H1 (cell line): ENCODE measurements around the gene ARHGAP18. TPM values are rescaled to one million over a fixed set of nuclear protein-coding genes. Genes with fewer than 3 reads are reported as not detected.

Experiments used
- CTCF ChIA-PET: fragments of 300-600 bp; sonication (Branson Sonifier 250); formaldehyde crosslinking; loops from one replicate; lab custom pipeline; 2021; ENCODE audit not compliant: partially characterized antibody; lab: Charles Lee
- POLR2A ChIA-PET: fragments of 300-600 bp; sonication (Branson Sonifier 250); formaldehyde crosslinking; loops from one replicate; lab custom pipeline; 2021; ENCODE audit warnings: inconsistent platforms; ENCODE audit not compliant: partially characterized antibody; lab: Charles Lee
- DNase-seq, 2 experiments: peaks; one replicate each; pipeline versions ENCODE4 v3.0.0 to v3.0.0-alpha.2; 2010 to 2022; ENCODE audit warnings: low spot score in 2 of 2, low read depth in 1 of 2, mixed read lengths in 1 of 2
- FAIRE-seq: peaks from 2 replicates; lab custom pipeline; 2011; peaks lifted over from hg19 to GRCh38; lab: Jason Lieb, UNC
- H2AFZ ChIP-seq: 2 replicates; pipeline ENCODE4 v1.8.1; 2012; ENCODE audit warnings: low read length, inconsistent platforms
- H2AK5ac ChIP-seq: 2 replicates; pipeline ENCODE4 v1.6.1; 2013; ENCODE audit warnings: low read depth, low read length
- H2BK120ac ChIP-seq: replicated peaks from 2 replicates; pipeline ENCODE3; 2013; ENCODE audit warnings: low read depth, low read length, inconsistent platforms
- H2BK12ac ChIP-seq: 2 replicates; pipeline ENCODE4 v1.6.1; 2013; ENCODE audit warnings: low read depth, low read length
- H2BK15ac ChIP-seq: 2 replicates; pipeline ENCODE4 v1.6.1; 2013; ENCODE audit warnings: low read length
- H2BK20ac ChIP-seq: 2 replicates; pipeline ENCODE4 v1.6.1; 2013; ENCODE audit warnings: low read length
- H2BK5ac ChIP-seq: 2 replicates; pipeline ENCODE4 v1.6.1; 2013; ENCODE audit warnings: low read depth, low read length
- H3K14ac ChIP-seq: 2 replicates; pipeline ENCODE4 v1.6.1; 2013; ENCODE audit warnings: inconsistent platforms; ENCODE audit not compliant: insufficient read length
- H3K18ac ChIP-seq: 2 replicates; pipeline ENCODE4 v1.6.1; 2013; ENCODE audit warnings: low read length; ENCODE audit errors: extremely low read depth
- H3K23ac ChIP-seq: 2 replicates; pipeline ENCODE4 v1.6.1; 2013; ENCODE audit warnings: inconsistent platforms; ENCODE audit not compliant: insufficient read length
- H3K23me2 ChIP-seq: 2 replicates; pipeline ENCODE4 v1.6.1; 2013; ENCODE audit warnings: low read depth, low read length
- H3K27ac ChIP-seq: 2 replicates; pipeline ENCODE4 v1.6.1; 2011; ENCODE audit warnings: low read depth, low read length, inconsistent platforms
- H3K27me3 ChIP-seq, 4 experiments: replicated peaks in 1 of 4; 1 replicate in 1 of 4; 2 replicates in 3 of 4; pipeline versions ENCODE4 v1.6.1 to v1.8.1; 2011 to 2013; ENCODE audit warnings: low read length in 3 of 4, mild to moderate bottlenecking in 3 of 4, inconsistent platforms in 2 of 4, mixed read lengths in 2 of 4, moderate library complexity in 1 of 4; ENCODE audit not compliant: control insufficient read depth in 3 of 4, insufficient read depth in 3 of 4; ENCODE audit errors: extremely low read depth in 1 of 4
- H3K36me3 ChIP-seq, 4 experiments: 2 replicates each; pipeline versions ENCODE4 v1.6.1 to v1.8.1; 2011 to 2013; ENCODE audit warnings: mild to moderate bottlenecking in 4 of 4, low read length in 3 of 4, moderate library complexity in 2 of 4, control low read depth in 1 of 4, inconsistent platforms in 1 of 4; ENCODE audit not compliant: insufficient read depth in 4 of 4, control insufficient read depth in 2 of 4
- H3K4ac ChIP-seq: replicated peaks from 2 replicates; pipeline ENCODE3; 2013; ENCODE audit warnings: low read length, low read depth, mixed read lengths, inconsistent platforms; ENCODE audit not compliant: insufficient read length
- H3K4me1 ChIP-seq, 4 experiments: replicated peaks in 1 of 4; 1 replicate in 1 of 4; 2 replicates in 3 of 4; pipeline versions ENCODE4 v1.6.1 to v1.8.1; 2011 to 2013; ENCODE audit warnings: low read length in 3 of 4, inconsistent platforms in 2 of 4, mixed read lengths in 1 of 4; ENCODE audit not compliant: insufficient read depth in 4 of 4, control insufficient read depth in 3 of 4
- H3K4me2 ChIP-seq, 2 experiments: 2 replicates each; pipeline versions ENCODE4 v1.6.1 to v1.8.1; 2011 to 2013; ENCODE audit warnings: low read depth in 2 of 2, low read length in 2 of 2, control low read depth in 1 of 2, inconsistent platforms in 1 of 2, mild to moderate bottlenecking in 1 of 2; ENCODE audit not compliant: insufficient read depth in 1 of 2
- H3K4me3 ChIP-seq, 4 experiments: fragments of 200-600, 300-600 bp in 1 of 4; sonication (generic), shearing (Covaris generic), sonication (Bioruptor Twin) in 1 of 4; 2 replicates each; pipeline versions ENCODE4 v1.5.1 to v1.8.1; 2011 to 2016; ENCODE audit warnings: low read length in 4 of 4, low read depth in 3 of 4, control low read depth in 2 of 4, inconsistent platforms in 2 of 4, mild to moderate bottlenecking in 2 of 4, mixed read lengths in 1 of 4, moderate library complexity in 1 of 4; ENCODE audit not compliant: insufficient read depth in 2 of 4; ENCODE audit errors: extremely low read depth in 1 of 4
- H3K56ac ChIP-seq: replicated peaks from 2 replicates; pipeline ENCODE3; 2013; ENCODE audit warnings: low read depth, mild to moderate bottlenecking, mixed read lengths, low read length, inconsistent platforms; ENCODE audit not compliant: insufficient read length
- H3K79me1 ChIP-seq: 2 replicates; pipeline ENCODE4 v1.6.1; 2013; ENCODE audit warnings: low read depth, low read length, control low read depth
- H3K79me2 ChIP-seq, 2 experiments: 2 replicates each; pipeline versions ENCODE4 v1.6.1 to v1.8.1; 2012 to 2013; ENCODE audit warnings: low read length in 2 of 2, mild to moderate bottlenecking in 2 of 2, inconsistent platforms in 1 of 2; ENCODE audit not compliant: insufficient read depth in 2 of 2, control insufficient read depth in 1 of 2
- H3K9ac ChIP-seq, 4 experiments: replicated peaks in 1 of 4; 1 replicate in 1 of 4; 2 replicates in 3 of 4; pipeline versions ENCODE4 v1.6.1 to v1.8.1; 2011 to 2013; ENCODE audit warnings: low read depth in 3 of 4, low read length in 3 of 4, control low read depth in 2 of 4, mild to moderate bottlenecking in 2 of 4, moderate library complexity in 2 of 4, inconsistent platforms in 1 of 4; ENCODE audit errors: extremely low read depth in 1 of 4
- H3K9me3 ChIP-seq, 2 experiments: 2 replicates each; pipeline versions ENCODE4 v1.6.1 to v1.8.1; 2012 to 2013; ENCODE audit warnings: mild to moderate bottlenecking in 2 of 2, moderate library complexity in 2 of 2, control low read depth in 1 of 2, inconsistent platforms in 1 of 2, low read depth in 1 of 2, low read length in 1 of 2, mixed read lengths in 1 of 2; ENCODE audit not compliant: insufficient read depth in 2 of 2
- H4K20me1 ChIP-seq, 2 experiments: replicated peaks in 1 of 2; 2 replicates each; pipeline versions ENCODE3 to v1.8.1; 2011 to 2013; ENCODE audit warnings: inconsistent platforms in 2 of 2, low read length in 2 of 2, mild to moderate bottlenecking in 1 of 2; ENCODE audit not compliant: insufficient read depth in 2 of 2, control insufficient read depth in 1 of 2
- H4K5ac ChIP-seq: 2 replicates; pipeline ENCODE4 v1.6.1; 2013; ENCODE audit warnings: low read length, low read depth, mixed read lengths, inconsistent platforms; ENCODE audit not compliant: insufficient read length
- H4K8ac ChIP-seq: 2 replicates; pipeline ENCODE4 v1.8.0; 2013; ENCODE audit warnings: mild to moderate bottlenecking, moderate library complexity, low read length, inconsistent platforms; ENCODE audit not compliant: insufficient read depth; ENCODE audit errors: extremely low read depth
- H4K91ac ChIP-seq: replicated peaks from 2 replicates; pipeline ENCODE3; 2013; ENCODE audit warnings: low read length, mixed read lengths, inconsistent platforms; ENCODE audit not compliant: insufficient read length
- ATF3 ChIP-seq: IDR thresholded peaks from 2 replicates; pipeline ENCODE4 v1.6.1; 2011; ENCODE audit warnings: low read depth, mild to moderate bottlenecking, low read length; ENCODE audit not compliant: insufficient read depth
- HDAC6 ChIP-seq: IDR thresholded peaks from one replicate; pipeline ENCODE4 v1.7.1; 2012; ENCODE audit warnings: low read depth, mild to moderate bottlenecking, inconsistent platforms, low read length, moderate library complexity
- JUND ChIP-seq: IDR thresholded peaks from 2 replicates; pipeline ENCODE4 v1.6.1; 2011; ENCODE audit warnings: mild to moderate bottlenecking, improper control_type of control experiment, low read length
- NANOG ChIP-seq: IDR thresholded peaks from 2 replicates; pipeline ENCODE4 v1.6.1; 2011; ENCODE audit warnings: low read length, low read depth, mild to moderate bottlenecking, inconsistent platforms; ENCODE audit not compliant: insufficient read depth, poor library complexity, severe bottlenecking
- SUZ12 ChIP-seq: fragments of 200-600 bp; sonication (generic); IDR thresholded peaks from 2 replicates; pipeline ENCODE4 v1.6.1; 2012; ENCODE audit warnings: mild to moderate bottlenecking, inconsistent platforms, low read length, moderate library complexity, mixed read lengths
- TAF1 ChIP-seq: IDR thresholded peaks from 2 replicates; pipeline ENCODE4 v1.6.1; 2011; ENCODE audit warnings: mild to moderate bottlenecking, low read depth, low read length
- USF2 ChIP-seq: IDR thresholded peaks from 2 replicates; pipeline ENCODE4 v1.6.1; 2011; ENCODE audit warnings: low read length, improper control_type of control experiment
- WGBS, 2 experiments: shearing (Covaris generic) in 1 of 2; methylation state at CpG; one replicate each; pipeline versions ENCODE4 v1.1.6 to v1.1.7; 2013 to 2015; ENCODE audit warnings: low lambda C conversion rate in 2 of 2, mixed read lengths in 2 of 2, inconsistent platforms in 1 of 2, low coverage in 1 of 2, missing lambda C conversion rate in 1 of 2; ENCODE audit not compliant: insufficient replicate concordance in 2 of 2, insufficient coverage in 1 of 2, insufficient read length in 1 of 2; ENCODE audit errors: extremely low coverage in 1 of 2, missing lambda C conversion rate in 1 of 2; 5-methylcytosine and 5-hydroxymethylcytosine counted together
- polyA plus RNA-seq, 7 experiments: library from polyadenylated mRNA; depleted of rRNA in 3 of 7; stranded (reverse) in 5 of 7; unstranded in 2 of 7; fragments of >200 nt in 5 of 7; fragments of 200-250 nt in 2 of 7; gene quantifications; 1 replicate in 5 of 7; 2 replicates in 1 of 7; 4 replicates in 1 of 7; pipeline versions ENCODE4 v1.2.1 to v1.2.3, GENCODE V29; 2011 to 2013; ENCODE audit warnings: missing spikeins in 2 of 7, mixed read lengths in 2 of 7
- total RNA-seq: library from RNA; stranded (reverse); fragmentation: NEBNext Ultra II Directional; extraction: Animal tissue kit (Norgen Biotek cat#: 25700); gene quantifications from 2 replicates; pipeline ENCODE4 v1.2.1, GENCODE V29; 2021

Gene ARHGAP18
- total and polyA plus RNA-seq, 2 of the 8 experiments (the other 6 are each of a cell fraction or from before 2014, with no cell fraction given) = 0.83 to 4.5 TPM

DNA sequence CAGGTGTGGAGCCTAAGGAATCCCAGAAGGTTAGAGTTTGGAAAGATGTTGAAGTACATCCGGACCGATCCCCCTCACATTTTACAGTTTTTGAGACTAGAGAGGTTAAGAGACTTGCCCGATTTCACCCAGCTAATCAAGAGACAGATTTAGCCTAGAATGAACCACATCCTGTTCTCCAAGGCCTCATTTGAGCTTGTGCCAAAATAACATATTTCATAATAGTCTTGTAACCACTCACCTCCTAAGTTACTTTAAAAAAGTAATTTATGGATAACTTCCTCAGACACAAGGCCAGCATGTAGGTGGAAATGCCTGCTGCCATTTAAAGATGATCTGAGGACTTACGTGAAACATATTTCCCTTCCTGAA is 39.8 kb upstream of the ARHGAP18 start:
- H2BK120ac ChIP-seq = no peak overlapping the region
- no peak overlapping the region for H2BK15ac ChIP-seq
- no peaks in the 10 kb centered on the region for H3K79me2 ChIP-seq
- no peak overlapping the region for H4K5ac ChIP-seq
- no peak overlapping the region for H3K9ac ChIP-seq
- H3K56ac ChIP-seq = no peak overlapping the region
- 90% methylated on average over 4 of the region's 4 CpGs; no CpG with 5 or more reads in 1 of the 2 experiments for WGBS, 2 experiments
- no peak overlapping the region for H4K8ac ChIP-seq
- no peak overlapping the region for H3K18ac ChIP-seq
- H2AFZ ChIP-seq = no peak overlapping the region
- no peak overlapping the region for H2BK12ac ChIP-seq
- H2AK5ac ChIP-seq = no peak overlapping the region
- no peaks in the 10 kb centered on the region for H3K36me3 ChIP-seq
- FAIRE-seq = no peak
- H3K23me2 ChIP-seq = no peaks in the 10 kb centered on the region
- ChIA-PET POLR2A (no interaction called here), CTCF (interaction anchor here (0.6 to 3.1 kb wide), 6 partner anchors 20 to 282 kb away, joined by 3 to 8 read pairs (median 4); no protein-coding TSS in a partner anchor)
- no peak overlapping the region for H3K4ac ChIP-seq
- H3K27me3 ChIP-seq = no peaks in the 10 kb centered on the region
- H2BK5ac ChIP-seq = no peak overlapping the region
- H3K14ac ChIP-seq = no peak overlapping the region
- no peak overlapping the region for H3K23ac ChIP-seq
- no peaks in the 10 kb centered on the region for H3K79me1 ChIP-seq
- no peak for DNase-seq
- H3K4me1 ChIP-seq = no peaks in the 10 kb centered on the region
- H4K20me1 ChIP-seq = peaks cover 0 to 2% of the 10 kb centered on the region in 2 experiments
- H3K4me3 ChIP-seq = no peak overlapping the region
- no peaks in the 10 kb centered on the region for H3K9me3 ChIP-seq
- no peak overlapping the region for H3K4me2 ChIP-seq
- H2BK20ac ChIP-seq = no peak overlapping the region
- no peak for TF ChIP-seq ATF3
- no peak for TF ChIP-seq TAF1
- TF ChIP-seq HDAC6 = no peak
- no peak for TF ChIP-seq JUND
- TF ChIP-seq USF2 = no peak
- TF ChIP-seq SUZ12 = no peak
- TF ChIP-seq NANOG = no peak
- H3K27ac ChIP-seq = no peak overlapping the region
- H4K91ac ChIP-seq = no peak overlapping the region
